Ishikawa (cell line): ENCODE measurements around the gene CCKAR.

Source experiments
- CEBPB ChIP-seq: IDR thresholded peaks from 2 replicates; pipeline ENCODE4 v1.6.1; 2012
- CREB1 ChIP-seq: IDR thresholded peaks from 2 replicates; pipeline ENCODE4 v1.6.1; 2012; ENCODE audit warnings: low read depth
- EGR1 ChIP-seq: IDR thresholded peaks from 2 replicates; pipeline ENCODE4 v1.6.1; 2012
- EP300 ChIP-seq: IDR thresholded peaks from 2 replicates; pipeline ENCODE4 v1.6.1; 2012; ENCODE audit warnings: borderline replicate concordance
- FOXM1 ChIP-seq: IDR thresholded peaks from 2 replicates; pipeline ENCODE4 v1.6.1; 2012; ENCODE audit warnings: low read depth, borderline replicate concordance
- MAX ChIP-seq: IDR thresholded peaks from 2 replicates; pipeline ENCODE4 v1.6.1; 2012
- NFIC ChIP-seq: IDR thresholded peaks from 2 replicates; pipeline ENCODE4 v1.6.1; 2012
- RAD21 ChIP-seq: IDR thresholded peaks from 2 replicates; pipeline ENCODE4 v1.6.1; 2012; ENCODE audit warnings: low read depth
- REST ChIP-seq: IDR thresholded peaks from 2 replicates; pipeline ENCODE4 v1.6.1; 2012; ENCODE audit warnings: low read depth, mild to moderate bottlenecking
- TAF1 ChIP-seq: IDR thresholded peaks from 2 replicates; pipeline ENCODE4 v1.6.1; 2012; ENCODE audit warnings: low read depth, mild to moderate bottlenecking
- TCF12 ChIP-seq: IDR thresholded peaks from 2 replicates; pipeline ENCODE4 v1.6.1; 2012; ENCODE audit warnings: low read depth
- TEAD4 ChIP-seq: IDR thresholded peaks from 2 replicates; pipeline ENCODE4 v1.6.1; 2012
- YY1 ChIP-seq: IDR thresholded peaks from 2 replicates; pipeline ENCODE4 v1.6.1; 2012; ENCODE audit warnings: low read depth
- ZBTB7A ChIP-seq: IDR thresholded peaks from 2 replicates; pipeline ENCODE4 v1.6.1; 2012; ENCODE audit warnings: low read depth
- TF ChIP-seq, protein P1 (sequence below): IDR thresholded peaks from 2 replicates; pipeline ENCODE4 v1.6.1; 2012

Gene CCKAR

GRCh38 chr4:26431461-26432180 is 58.7 kb downstream of the CCKAR start:
- TF ChIP-seq REST (no peak), CEBPB (no peak), MAX (no peak), NFIC (no peak), FOXM1 (no peak), RAD21 (no peak), TAF1 (no peak), EGR1 (no peak), TCF12 (no peak), EP300 (no peak), CREB1 (no peak), YY1 (no peak), TEAD4 (no peak), ZBTB7A (no peak)
- TF ChIP-seq, protein P1, sequence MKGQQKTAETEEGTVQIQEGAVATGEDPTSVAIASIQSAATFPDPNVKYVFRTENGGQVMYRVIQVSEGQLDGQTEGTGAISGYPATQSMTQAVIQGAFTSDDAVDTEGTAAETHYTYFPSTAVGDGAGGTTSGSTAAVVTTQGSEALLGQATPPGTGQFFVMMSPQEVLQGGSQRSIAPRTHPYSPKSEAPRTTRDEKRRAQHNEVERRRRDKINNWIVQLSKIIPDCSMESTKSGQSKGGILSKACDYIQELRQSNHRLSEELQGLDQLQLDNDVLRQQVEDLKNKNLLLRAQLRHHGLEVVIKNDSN, result no peak
